GM18907 (cell line): ENCODE measurements around the gene MRGPRD.

Experiments
- ATAC-seq: cut with Tn5 transposase; IDR thresholded peaks from one replicate; pipeline ENCODE4 v1.9.1; 2021; ENCODE audit warnings: mild to moderate bottlenecking, moderate library complexity; ENCODE audit not compliant: unreplicated experiment

Gene MRGPRD

GRCh38 chr11:68950270-68950669, 30.5 kb downstream of the MRGPRD start:
- no peak for ATAC-seq

- ATAC-seq: no peak
These were observed 31.9 kb downstream of the MRGPRD start for GRCh38 chr11:68948935-68949334.

DNA sequence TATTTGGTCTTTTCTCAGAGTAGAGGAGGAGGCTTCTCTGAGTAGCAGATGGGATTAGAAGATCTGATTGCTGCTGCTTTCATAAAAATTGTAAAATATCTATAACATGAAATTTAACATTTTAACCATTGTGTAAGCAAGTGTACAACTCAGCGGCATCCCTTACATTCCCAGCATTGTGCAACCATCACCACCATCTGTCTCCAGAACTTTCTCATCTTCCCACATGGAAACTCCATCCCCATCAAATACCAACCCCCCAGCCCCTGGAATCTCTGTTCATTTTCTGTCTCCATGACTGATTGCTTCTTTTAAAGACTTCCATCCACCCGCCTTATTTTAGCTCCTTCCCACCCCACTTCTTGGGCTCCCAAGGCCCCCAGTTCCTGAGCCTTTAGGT, 32.3 kb downstream of the MRGPRD start:
- no peak for ATAC-seq

GRCh38 chr11:68947151-68947550, 33.6 kb downstream of the MRGPRD start:
- ATAC-seq: no peak

DNA sequence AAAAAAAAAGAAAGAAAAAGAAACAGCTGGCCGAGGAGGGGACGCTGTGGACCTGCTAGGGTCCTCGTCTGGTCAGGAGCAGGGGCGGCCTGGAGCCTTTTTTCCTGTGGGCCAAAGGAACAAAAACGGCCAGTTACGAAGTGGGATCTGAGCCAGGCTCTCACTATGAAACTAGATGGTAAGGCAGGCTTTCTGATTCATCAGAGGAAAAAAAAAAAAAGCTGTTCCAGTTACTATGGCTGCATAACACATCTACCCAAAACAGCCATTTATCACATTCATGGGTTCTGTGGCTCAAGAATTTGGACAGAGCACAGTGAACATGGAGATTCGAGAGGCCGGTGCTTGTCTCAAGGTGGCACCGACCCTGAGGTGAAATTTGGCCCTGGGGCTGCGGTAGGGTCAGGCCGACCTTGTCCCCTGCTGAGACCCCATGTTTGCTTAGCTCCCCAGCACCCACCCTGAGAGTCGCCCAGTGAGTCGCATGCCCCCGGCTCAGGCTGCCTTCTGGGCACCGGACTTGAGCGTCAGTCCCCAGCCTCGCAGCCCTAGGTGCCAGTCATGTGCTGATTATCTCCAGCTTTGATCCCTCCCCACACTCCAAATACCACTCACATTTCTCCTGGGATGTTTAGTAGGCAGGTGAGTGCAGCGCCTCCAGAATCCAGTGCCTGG, 34.2 kb downstream of the MRGPRD start:
- ATAC-seq: no peak

- ATAC-seq: no peak
These were observed 38.0 kb downstream of the MRGPRD start for GRCh38 chr11:68942751-68943271.

- ATAC-seq: no peak
These were observed 38.6 kb downstream of the MRGPRD start for GRCh38 chr11:68942095-68942620.

GRCh38 chr11:68941324-68942094, 39.3 kb downstream of the MRGPRD start:
- no peak for ATAC-seq

- ATAC-seq: no peak
These were observed 40.0 kb downstream of the MRGPRD start for GRCh38 chr11:68940651-68941323.

GRCh38 chr11:68939583-68940555, 40.9 kb downstream of the MRGPRD start:
- no peak for ATAC-seq

GRCh38 chr11:68938816-68939582, 41.8 kb downstream of the MRGPRD start:
- ATAC-seq: no peak

GRCh38 chr11:68938088-68938487, 42.7 kb downstream of the MRGPRD start:
- no peak for ATAC-seq

GRCh38 chr11:68936676-68937620, 43.8 kb downstream of the MRGPRD start:
- no peak for ATAC-seq

DNA sequence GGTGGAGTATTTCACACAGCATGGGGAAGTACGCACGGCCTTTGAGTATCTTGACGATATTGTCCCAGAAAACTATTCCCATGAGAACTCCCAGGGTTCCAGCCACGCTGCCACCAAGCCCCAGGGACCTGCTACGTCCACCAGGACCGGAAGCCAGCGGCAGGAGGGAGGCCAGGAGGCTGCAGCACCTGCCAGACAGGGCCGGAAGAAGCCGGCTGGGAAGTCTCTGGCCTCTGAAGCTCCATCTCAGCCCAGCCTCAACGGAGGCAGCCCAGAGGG, 44.5 kb downstream of the MRGPRD start:
- no peak for ATAC-seq

DNA sequence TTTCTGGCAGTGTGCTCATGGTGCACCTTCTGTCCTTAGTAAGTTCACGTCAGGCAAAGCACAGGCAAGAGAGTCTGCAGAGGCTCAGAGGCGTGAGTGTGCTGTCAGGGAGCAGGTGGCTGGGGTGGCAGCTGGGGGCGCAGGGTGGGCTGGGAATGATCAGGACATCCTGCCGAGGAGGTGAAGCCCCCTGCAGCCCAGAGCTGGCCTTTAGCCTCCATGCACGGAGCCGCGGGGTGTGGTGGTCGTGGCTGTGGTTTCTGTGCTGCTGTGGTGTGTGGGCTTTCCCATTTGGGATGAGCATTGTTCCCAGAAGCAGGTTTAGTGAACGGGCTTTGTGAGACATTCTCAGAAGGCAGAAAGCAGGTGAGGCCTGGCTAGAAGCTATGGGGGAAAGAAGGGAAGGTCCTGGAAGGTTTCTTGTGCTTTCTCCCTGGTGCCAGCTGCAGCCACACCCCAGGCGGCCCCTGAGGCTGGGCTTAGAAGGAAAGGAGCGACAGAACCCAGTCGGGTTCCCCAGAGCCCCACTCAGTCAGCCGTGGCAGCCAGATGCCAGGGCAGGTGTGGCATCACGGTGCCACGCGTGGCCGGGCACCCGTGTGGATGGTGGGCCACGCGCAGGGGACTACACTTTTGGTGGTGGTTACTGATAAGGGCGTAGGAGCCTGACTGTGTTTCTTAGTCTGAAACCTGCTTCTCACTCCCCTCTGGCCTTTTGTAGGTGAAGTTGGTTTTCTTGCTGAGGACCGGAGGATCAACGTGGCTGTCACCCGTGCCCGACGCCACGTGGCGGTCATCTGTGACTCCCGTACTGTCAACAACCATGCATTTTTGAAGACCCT, 45.0 kb downstream of the MRGPRD start:
- ATAC-seq: no peak

- no peak for ATAC-seq
These were observed 45.7 kb downstream of the MRGPRD start for GRCh38 chr11:68935066-68935465.

GRCh38 chr11:68934666-68935065, 46.1 kb downstream of the MRGPRD start:
- ATAC-seq: no peak

GRCh38 chr11:68934321-68934645, 46.5 kb downstream of the MRGPRD start:
- ATAC-seq: no peak
